NCI-H2029 treated with DMSO at 0.1 percent for 48 hours (cell line): ENCODE results near the gene CASP5.
"Not testable (repeated sequence)": the region's sequence is repeated elsewhere in the genome, so short reads cannot be mapped to it uniquely, and the experiment has no call there.

Source experiments
- DNase-seq: peaks from one replicate; lab custom pipeline; 2025; lab: John Stamatoyannopoulos, UW

The CASP5 gene

DNA sequence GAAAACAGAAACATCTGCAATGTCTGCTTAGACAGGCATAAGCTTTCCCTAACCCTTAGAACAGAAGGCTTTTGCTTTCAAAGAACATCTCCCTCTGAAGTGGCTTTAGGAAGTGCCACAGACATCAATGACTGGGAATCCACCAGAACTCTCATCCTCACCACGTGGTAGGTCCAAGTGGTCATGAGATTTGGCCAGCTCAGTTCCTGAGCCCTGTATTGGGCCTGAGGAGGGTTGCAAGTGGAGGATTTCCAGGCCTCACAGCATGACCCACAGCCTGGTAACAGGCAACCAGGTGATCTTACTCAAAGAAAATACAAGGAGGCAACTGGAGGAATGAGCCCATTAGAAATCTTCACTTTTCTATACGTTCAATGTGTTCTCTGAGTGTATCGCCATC lies 10.4 kb upstream of the CASP5 start:
- DNase-seq, result no peak

DNA sequence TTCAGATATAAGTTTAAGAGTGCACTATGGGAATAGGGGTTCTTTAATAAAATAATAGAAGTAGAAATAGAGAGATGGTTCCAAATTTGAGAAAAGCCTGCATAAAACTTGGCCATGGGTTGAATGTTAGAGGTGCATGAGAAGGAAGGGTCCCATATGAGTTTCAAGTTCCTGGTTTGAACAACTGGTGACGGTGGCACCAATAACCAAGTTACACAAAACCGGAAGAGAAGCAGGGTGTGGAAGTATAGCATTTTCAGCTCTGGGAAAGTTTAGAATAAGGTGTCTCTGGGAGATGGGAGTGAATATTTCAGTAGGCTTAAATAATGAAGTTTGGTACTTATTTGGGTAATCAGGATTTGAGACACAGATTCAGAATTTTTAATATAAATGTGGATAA lies 9.5 kb upstream of the CASP5 start:
- DNase-seq, result no peak

GRCh38 chr11:105027678-105028077 lies 4.7 kb upstream of the CASP5 start:
- DNase-seq, result no peak

- no peak for DNase-seq
These were observed 1.4 kb upstream of the CASP5 start for GRCh38 chr11:105024394-105024793.

- DNase-seq, result no peak
These were observed 441 bp downstream of the CASP5 start for GRCh38 chr11:105022527-105022926.

- DNase-seq, result no peak
These were observed 15.5 kb downstream of the CASP5 start for GRCh38 chr11:105007463-105007862.

DNA sequence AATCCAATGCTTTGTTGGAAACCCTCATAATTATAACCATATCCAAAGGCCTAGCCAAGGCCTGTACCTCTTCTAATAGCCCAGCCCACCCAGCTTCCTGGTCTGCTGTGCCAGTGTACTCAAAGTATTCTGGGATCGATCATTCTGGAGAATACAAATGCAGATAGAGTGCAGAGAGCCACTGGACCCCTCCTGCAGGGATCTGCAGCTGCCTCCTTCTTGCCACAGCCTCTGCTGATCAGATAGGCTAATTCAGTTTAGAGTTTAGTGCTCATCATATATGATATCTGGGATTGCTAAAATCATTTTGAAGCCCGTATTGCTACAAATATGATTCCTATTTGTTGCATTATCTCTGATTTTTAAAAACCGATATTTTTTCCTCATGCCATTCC lies 17.5 kb downstream of the CASP5 start:
- no peak for DNase-seq

DNA sequence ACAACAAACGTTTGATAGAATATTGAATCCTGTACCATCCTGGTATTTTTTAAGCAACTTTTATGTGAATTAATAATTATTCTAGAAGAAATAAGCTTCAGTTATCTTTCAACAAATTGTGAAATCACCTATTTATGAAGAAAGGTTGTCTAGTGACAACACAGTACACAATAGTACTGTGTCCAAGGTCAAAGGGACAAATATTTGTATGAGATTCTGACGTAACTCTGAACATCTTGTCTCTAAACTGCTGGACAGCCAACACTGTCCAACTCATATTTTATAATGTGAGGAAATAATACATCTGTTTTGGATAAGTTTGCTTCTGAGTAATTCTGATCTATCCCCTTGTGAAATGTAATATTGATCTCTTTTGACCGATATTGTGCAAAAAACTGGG lies 18.9 kb downstream of the CASP5 start:
- DNase-seq, result no peak

DNA sequence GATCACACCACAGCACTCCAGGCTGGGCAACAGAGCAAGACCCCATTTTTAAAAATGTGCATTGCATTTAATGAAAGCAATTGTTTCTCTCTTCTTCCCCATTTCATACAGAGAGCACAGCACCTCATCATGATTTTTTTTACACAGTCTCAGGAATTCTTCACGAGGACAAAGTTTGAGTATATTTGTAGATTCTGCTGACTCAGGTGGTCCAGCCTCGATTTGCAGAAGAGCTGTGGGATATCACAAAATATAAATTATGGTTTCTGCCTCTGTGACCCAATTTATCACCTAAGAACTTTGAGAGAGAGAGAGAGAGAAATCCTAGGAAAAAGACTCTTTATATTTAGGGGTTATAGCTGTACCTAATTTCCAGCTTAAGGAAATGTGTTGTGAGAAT lies 19.8 kb downstream of the CASP5 start:
- DNase-seq, result no peak

DNA sequence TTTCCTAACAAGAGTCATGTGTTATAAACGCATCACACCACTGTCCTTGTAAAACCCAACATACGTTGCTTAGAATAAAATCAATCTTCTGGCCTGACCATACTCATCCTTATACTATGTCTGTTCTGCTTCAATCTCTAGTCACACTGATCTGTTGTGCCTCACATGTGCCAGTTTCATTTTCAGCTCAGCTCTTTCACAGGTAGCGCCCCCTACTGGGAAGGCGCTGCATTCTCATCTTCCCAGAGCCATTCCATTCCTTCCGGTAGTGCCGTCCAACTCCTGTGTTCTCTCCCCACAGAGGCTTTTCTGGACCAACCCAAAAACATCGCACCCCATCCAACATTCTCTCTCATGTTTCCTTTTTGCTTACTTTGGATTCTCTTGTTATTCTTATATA lies 22.2 kb downstream of the CASP5 start:
- no peak for DNase-seq

DNA sequence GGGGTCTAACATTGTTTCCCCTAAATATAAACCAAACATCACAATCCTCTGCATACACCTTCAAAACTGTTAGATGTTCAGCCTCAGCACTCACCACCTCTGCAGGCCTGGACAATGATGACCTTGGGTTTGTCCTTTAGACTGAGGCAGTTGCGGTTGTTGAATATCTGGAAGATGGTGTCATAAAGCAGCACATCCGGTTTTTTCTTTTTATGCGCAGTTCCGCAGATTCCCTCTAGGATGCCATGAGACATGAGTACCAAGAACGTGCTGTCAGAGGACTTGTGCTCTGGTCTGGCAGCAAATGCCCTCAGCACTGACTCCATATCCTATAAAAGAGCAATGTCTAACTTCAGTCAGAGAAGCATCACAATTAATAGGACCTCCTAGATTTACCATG lies 22.8 kb downstream of the CASP5 start:
- no peak for DNase-seq

GRCh38 chr11:104999721-105000120 lies 23.2 kb downstream of the CASP5 start:
- no peak for DNase-seq

DNA sequence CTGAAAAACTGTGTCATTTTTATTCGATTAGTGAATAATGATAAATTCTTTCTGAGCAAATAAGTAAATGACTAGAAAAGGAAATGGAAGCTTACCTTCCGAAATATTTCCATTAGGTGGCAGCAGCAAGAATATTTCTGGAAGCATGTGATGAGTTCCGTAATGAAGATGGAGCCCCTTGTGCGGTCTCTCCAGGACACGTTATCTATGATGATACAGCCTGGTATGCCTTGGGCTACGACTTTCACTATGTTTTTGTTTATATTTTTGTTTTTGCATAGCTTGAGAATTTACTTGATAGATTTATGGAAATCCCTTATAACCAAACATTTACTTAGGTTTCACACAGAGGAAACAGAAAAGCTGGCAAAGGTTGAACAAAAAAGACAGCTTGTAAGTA lies 25.7 kb downstream of the CASP5 start:
- DNase-seq, result no peak

- DNase-seq, result peak; percentile 90
These were observed 28.0 kb downstream of the CASP5 start for GRCh38 chr11:104995001-104995408.

DNA sequence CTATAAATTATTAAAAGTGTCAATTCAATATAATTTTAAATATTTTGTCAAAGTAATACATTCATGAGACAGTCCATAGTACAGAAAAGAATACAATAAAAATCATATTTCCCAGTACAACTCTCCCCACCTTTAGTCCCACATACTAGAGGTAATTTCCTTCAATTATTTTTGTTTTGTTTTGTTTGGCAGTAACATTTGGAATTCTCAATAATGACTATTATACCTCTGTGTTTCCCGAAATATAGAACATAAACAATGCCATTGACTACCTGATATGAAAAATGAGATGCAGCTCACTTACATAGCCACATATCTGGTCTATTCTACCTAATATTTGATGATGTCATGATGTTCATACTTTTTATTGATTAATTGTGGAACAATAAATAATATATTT lies 30.2 kb downstream of the CASP5 start:
- DNase-seq, result no peak

- DNase-seq, result no peak
These were observed 31.0 kb downstream of the CASP5 start for GRCh38 chr11:104991994-104992393.

GRCh38 chr11:104984808-104985207 lies 38.2 kb downstream of the CASP5 start:
- no peak for DNase-seq

GRCh38 chr11:104979839-104980238 lies 43.1 kb downstream of the CASP5 start:
- no peak for DNase-seq

- DNase-seq, result no peak
These were observed 49.4 kb downstream of the CASP5 start for GRCh38 chr11:104973616-104974015.

DNA sequence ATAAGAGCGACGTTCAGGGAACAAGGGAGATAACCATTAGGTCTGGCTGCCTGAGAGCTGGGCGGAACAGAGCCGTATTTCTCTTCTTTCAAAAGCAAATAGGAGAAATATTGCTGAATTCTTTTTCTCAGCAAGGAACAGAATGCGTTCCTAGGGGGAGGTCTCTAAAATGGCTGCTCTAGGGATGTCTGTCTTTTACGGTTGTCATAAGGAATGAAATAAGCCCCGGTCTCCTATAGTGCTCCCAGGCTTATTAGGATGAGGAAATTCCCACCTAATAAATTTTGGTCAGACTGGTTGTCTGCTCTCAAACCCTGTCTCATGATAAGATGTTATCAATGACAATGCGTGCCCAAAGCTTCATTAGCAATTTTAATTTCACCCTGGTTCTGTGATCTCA lies 50.0 kb downstream of the CASP5 start:
- not testable (repeated sequence) for DNase-seq

GRCh38 chr11:104970756-104971155 lies 52.2 kb downstream of the CASP5 start:
- DNase-seq, result no peak

- peak; percentile 46 for DNase-seq
These were observed 53.9 kb downstream of the CASP5 start for GRCh38 chr11:104968856-104969776.

DNA sequence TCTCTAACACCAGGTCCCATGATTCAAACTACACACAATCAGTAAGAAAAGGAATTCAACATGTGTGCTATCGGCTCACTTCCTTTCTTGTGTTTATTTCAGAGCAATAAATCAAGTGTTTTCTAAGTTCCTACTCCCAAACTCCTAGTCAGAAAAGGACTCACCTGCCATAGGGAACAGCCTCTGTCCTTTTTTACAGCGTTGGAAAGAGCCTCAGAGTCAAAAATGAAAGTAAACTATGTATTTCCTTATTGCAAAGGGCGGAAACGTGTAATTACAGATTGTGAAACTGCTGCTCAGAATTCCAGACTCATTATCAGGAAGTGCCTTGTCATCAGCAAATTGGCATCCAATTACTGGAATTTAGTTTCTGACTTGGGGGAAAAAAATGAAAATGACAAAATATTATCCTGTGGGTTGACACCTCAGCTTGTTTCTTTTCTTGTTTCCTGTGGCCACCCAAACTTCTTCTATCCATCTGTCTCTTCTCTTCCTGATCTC lies 54.6 kb downstream of the CASP5 start, which contains the start of gene CASP4:
TSS of gene CASP4 (minus strand) at position 220 of the 501 bp plus-strand sequence. CDS start at position 171, 49 bp downstream.
- DNase-seq, result peak; percentile 69
